OCI-LY3 (cell line): ENCODE measurements around the gene NTPCR.

ENCODE experiments used
- EZH2phosphoT487 ChIP-seq: fragments of 200-600 bp; shearing (Covaris generic); IDR thresholded peaks from 2 replicates; pipeline ENCODE4 v1.6.1; 2018; ENCODE audit warnings: antibody characterized with exemption, mixed run types, low read depth
- TF ChIP-seq, protein P1 (sequence below): fragments of 200-600, 300-600 bp; sonication (generic); IDR thresholded peaks from 2 replicates; pipeline ENCODE4 v1.5.1; 2014; ENCODE audit warnings: antibody characterized with exemption, low read length, low read depth

DNA sequence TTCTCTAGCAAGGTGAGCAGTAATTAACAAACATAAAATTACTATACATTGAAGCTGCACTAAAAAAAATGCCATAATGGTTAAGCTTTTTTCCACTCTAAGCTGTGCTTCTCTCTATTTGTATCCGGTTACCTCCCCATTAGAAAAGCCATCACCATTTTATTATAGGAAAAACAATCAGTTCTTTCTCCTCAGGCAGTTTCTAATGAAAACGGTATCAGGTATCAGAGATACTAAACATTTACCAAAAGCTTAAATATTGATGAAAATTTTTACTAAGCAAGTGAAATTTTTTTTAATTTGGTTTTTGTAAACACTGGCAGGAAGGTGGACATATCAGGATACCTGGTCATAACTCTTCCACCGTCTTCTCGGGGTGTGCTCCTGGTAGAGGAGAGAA, 14.2 kb downstream of the NTPCR start:
- TF ChIP-seq, protein P1, sequence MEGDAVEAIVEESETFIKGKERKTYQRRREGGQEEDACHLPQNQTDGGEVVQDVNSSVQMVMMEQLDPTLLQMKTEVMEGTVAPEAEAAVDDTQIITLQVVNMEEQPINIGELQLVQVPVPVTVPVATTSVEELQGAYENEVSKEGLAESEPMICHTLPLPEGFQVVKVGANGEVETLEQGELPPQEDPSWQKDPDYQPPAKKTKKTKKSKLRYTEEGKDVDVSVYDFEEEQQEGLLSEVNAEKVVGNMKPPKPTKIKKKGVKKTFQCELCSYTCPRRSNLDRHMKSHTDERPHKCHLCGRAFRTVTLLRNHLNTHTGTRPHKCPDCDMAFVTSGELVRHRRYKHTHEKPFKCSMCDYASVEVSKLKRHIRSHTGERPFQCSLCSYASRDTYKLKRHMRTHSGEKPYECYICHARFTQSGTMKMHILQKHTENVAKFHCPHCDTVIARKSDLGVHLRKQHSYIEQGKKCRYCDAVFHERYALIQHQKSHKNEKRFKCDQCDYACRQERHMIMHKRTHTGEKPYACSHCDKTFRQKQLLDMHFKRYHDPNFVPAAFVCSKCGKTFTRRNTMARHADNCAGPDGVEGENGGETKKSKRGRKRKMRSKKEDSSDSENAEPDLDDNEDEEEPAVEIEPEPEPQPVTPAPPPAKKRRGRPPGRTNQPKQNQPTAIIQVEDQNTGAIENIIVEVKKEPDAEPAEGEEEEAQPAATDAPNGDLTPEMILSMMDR, result no peak
- TF ChIP-seq EZH2phosphoT487, result no peak
